ENCODE results near the gene CYP39A1. TPM values are rescaled to one million over a fixed set of nuclear protein-coding genes. Genes with fewer than 3 reads are reported as not detected.

Gene CYP39A1
- total RNA-seq, 1 donor from 2014 or later, result not detected

DNA sequence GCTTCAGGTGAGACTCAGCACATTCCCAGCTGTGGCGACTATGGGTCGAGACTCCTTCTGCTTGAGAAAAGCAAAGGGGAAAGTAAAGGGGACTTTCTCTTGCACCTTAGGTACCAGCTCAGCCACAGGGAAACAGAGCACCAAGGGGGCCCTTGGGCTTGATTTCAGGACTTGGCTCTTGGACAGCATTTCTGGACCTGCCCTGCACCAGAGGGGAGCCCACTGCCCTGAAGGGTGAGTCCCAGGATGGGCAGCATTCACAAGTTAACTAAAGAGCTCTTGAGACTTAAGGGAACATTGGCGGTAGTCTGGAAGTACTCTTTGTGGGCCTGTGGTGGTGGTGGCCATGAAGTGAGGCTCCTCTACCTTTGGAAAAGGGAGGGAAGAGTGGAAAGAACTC, 111.1 kb downstream of the CYP39A1 start:
- no peak for DNase-seq
- Mint-ChIP-seq H3K27ac (no peak overlapping the region), H3K27me3 (no peaks in the 10 kb centered on the region), H3K4me3 (no peak overlapping the region), H3K4me1 (no peaks in the 10 kb centered on the region), H3K9me3 (no peaks in the 10 kb centered on the region), H3K36me3 (ENCODE audit: low read depth) (no peaks in the 10 kb centered on the region)
- intact Hi-C loops (cut with micrococcal nuclease), result no loop called here

DNA sequence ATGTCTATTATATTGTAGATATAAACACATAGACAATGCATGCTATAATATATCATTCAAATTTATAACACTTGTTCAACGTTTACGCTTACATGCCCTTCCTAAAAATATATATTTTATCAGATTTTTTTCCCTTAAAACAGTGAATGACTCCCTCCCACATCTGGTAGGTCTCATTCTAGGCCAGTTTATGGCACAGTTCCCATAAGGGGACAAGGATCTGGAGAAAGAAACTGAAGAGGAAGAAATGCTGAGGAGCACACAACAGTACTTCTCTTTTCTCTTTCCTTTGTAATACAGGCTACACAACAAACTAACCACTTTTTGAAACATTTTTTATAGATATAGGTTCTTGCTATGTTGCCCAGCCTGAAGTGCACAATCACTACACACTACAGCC, 112.8 kb downstream of the CYP39A1 start:
- H3K36me3 Mint-ChIP-seq (ENCODE audit: low read depth), result no peaks in the 10 kb centered on the region
- H3K4me3 Mint-ChIP-seq, result no peak overlapping the region
- no peaks in the 10 kb centered on the region for H3K27me3 Mint-ChIP-seq

DNA sequence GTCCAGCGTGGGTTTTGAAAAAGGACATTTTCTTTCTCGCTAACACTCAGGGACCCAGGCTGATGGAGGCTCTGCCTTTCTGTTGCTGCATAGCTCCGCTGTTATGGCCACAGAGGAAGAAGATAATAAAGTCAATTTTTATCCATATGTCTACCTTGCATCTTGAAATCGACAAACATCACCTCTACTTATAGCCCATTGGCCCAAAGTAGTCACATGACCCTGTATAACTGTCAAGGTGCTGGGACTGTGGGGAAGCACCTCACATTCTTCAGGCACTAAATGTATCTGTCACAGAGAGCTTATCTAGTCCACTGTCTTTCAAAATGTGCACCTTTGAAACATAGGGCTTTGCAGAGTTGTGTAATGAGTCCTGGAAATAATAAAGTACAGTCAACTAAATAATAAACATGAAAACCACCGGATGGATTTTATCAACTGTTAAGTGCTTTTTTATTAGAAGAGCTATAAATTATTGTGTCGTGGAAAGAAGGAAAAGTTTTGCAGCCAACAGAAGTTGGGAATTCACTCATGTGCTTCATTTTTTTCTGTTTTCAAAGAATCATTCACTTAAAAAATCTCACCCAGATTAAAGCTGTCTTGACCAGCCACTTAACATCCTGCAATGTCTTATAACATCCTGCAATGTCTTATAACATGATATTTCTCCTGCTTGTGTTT, 113.7 kb downstream of the CYP39A1 start:
- no peaks in the 10 kb centered on the region for H3K9me3 Mint-ChIP-seq
- no peaks in the 10 kb centered on the region for H3K36me3 Mint-ChIP-seq (ENCODE audit: low read depth)
- H3K27ac Mint-ChIP-seq, result no peak overlapping the region
- DNase-seq, result no peak
- H3K4me3 Mint-ChIP-seq, result no peak overlapping the region
- no peaks in the 10 kb centered on the region for H3K4me1 Mint-ChIP-seq
- no peaks in the 10 kb centered on the region for H3K27me3 Mint-ChIP-seq
- intact Hi-C loops (cut with micrococcal nuclease), result no loop called here

More for the DNA sequence above, 112.8 kb downstream of the CYP39A1 start:
- no peak for DNase-seq
- no peaks in the 10 kb centered on the region for H3K4me1 Mint-ChIP-seq
- H3K27ac Mint-ChIP-seq, result no peak overlapping the region
- intact Hi-C loops (cut with micrococcal nuclease), result no loop called here
- no peaks in the 10 kb centered on the region for H3K9me3 Mint-ChIP-seq

DNA sequence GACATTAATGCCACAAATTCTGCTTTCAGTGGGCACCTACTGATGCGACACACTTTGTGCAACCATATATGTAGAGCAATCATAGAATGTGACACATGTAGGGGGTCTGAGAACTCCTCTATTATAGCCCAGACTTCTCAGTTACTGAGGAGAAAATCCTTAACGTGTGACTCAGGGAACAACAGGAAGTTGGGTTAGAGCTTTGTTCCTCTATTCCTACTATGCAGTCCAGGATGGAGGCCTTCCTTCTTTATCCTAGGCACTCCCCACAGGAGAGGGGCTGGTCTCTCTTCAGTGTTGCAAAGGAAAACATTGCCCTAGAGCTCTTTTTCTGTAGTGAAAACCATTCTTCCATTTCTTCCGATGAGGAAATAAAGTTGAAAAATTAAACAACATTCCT, 121.7 kb downstream of the CYP39A1 start:
- no peak overlapping the region for H3K4me3 Mint-ChIP-seq
- intact Hi-C loops (cut with micrococcal nuclease), result no loop called here
- DNase-seq, result no peak
- H3K27ac Mint-ChIP-seq, result no peak overlapping the region
- H3K36me3 Mint-ChIP-seq (ENCODE audit: low read depth), result no peaks in the 10 kb centered on the region
- peaks cover 2% of the 10 kb centered on the region for H3K27me3 Mint-ChIP-seq
- no peaks in the 10 kb centered on the region for H3K9me3 Mint-ChIP-seq
- H3K4me1 Mint-ChIP-seq, result no peaks in the 10 kb centered on the region

DNA sequence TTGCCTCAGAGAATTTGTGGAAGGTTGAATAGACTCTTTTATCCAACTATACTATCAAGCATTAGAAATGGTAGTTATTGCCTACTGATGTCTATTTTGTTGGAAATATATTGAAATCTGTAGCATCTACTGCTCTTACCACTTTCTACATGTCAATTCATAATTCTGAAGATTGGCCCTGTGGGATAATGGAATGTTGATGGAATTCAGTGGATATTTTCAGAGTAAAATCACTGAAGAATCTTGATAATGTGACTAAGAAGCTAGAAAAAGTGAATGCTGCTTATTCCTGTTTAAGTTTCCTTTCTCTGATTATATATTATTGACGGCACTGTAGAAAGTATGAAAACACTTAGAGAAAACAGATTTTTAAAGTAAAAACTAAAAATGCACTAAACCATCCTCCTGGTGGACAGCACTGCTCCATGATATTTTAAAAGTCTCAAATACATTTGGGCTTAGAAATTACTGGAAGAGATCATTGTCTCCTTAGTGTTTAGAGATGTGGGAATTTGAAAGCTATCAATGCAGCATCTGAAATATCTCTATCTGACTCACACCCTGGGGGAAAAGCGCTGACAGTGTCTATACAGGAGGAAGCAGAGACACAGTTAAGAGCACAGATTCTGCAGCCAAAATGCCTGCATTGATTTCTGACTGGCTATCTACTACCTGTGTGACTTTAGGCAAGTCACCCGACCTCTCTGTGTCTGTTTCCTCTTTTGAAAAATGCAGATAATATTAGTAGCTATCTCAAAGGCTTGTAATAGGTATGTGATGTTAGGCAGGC, 123.5 kb downstream of the CYP39A1 start:
- H3K9me3 Mint-ChIP-seq, result no peaks in the 10 kb centered on the region
- H3K36me3 Mint-ChIP-seq (ENCODE audit: low read depth), result no peaks in the 10 kb centered on the region
- peaks cover 6% of the 10 kb centered on the region for H3K27me3 Mint-ChIP-seq
- H3K27ac Mint-ChIP-seq, result no peak overlapping the region
- intact Hi-C loops (cut with micrococcal nuclease), result no loop called here
- H3K4me3 Mint-ChIP-seq, result no peak overlapping the region
- no peak for DNase-seq
- H3K4me1 Mint-ChIP-seq, result no peaks in the 10 kb centered on the region

DNA sequence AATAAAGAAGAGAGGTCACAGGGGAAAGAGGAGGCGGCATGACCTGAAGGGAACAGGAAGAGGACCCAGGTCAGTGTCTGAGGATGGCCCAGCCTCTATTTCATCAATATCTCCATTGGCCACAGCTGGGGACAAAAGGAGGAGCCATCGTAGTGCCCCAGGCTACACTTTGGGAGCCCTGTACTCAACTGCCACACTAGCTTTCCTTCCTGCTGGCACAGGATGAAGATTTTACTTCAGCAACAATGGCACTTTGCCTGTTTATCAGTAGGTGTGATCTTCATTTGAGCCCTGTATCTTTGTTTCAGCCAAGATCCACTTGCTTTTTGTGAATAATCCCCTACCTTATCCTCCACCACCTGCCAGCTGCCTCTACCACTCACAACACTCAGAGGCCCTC, 126.0 kb downstream of the CYP39A1 start:
- intact Hi-C loops (cut with micrococcal nuclease), result no loop called here
- H3K9me3 Mint-ChIP-seq, result no peaks in the 10 kb centered on the region
- H3K4me1 Mint-ChIP-seq, result no peaks in the 10 kb centered on the region
- DNase-seq, result no peak
- H3K36me3 Mint-ChIP-seq (ENCODE audit: low read depth), result no peaks in the 10 kb centered on the region
- H3K4me3 Mint-ChIP-seq, result no peak overlapping the region
- no peak overlapping the region for H3K27ac Mint-ChIP-seq
- H3K27me3 Mint-ChIP-seq, result peaks cover 6% of the 10 kb centered on the region

DNA sequence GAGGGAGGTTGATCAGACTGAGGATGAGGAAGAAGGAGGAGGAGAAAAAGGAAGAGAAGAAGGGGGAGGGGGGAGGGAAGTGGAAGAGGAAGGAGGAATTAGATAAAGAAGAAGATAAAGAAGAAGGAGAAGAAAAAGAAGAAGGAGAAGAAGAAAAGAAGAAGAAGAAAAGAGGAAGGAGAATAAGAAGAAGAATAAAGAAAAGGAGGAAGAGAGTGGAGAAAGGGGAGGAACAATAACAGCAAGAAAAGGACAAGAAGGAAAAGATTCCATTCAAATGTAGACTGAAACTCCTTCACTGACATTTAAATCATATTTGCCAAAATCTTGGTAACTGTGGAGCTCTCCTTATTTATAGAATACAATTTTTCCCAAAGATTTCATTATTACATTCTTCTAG, 127.0 kb downstream of the CYP39A1 start:
- Mint-ChIP-seq H3K4me1 (no peaks in the 10 kb centered on the region), H3K27me3 (peaks cover 7% of the 10 kb centered on the region), H3K4me3 (no peak overlapping the region), H3K36me3 (ENCODE audit: low read depth) (no peaks in the 10 kb centered on the region), H3K27ac (no peak overlapping the region), H3K9me3 (no peaks in the 10 kb centered on the region)
- no peak for DNase-seq
- intact Hi-C loops (cut with micrococcal nuclease), result no loop called here

DNA sequence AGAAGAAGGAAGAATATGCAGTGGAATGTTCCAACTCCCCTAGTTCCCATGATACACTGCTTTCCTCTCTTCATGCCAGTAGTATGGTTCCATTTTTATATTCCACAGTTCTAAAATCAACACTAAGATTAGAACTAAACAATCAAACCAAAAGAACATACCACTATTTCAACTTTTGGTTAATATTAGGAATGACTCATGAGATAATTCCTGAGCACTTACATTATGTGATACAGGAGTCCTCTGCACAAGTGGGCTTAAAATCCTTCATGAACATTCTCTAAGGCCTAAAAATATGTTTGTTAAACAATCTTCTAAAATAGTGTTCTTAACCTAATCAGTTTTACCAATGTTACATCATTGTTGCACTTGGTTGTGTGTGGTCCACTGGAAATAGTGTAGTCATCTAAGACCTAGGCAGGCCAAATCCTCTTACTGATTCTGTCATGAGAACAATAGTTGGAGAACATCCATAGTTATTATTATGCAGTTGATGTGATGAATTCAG, 131.1 kb downstream of the CYP39A1 start:
- Mint-ChIP-seq H3K4me1 (no peaks in the 10 kb centered on the region), H3K4me3 (no peak overlapping the region), H3K27ac (no peak overlapping the region), H3K36me3 (ENCODE audit: low read depth) (no peaks in the 10 kb centered on the region), H3K27me3 (peaks cover 10% of the 10 kb centered on the region), H3K9me3 (no peaks in the 10 kb centered on the region)
- intact Hi-C loops (cut with micrococcal nuclease), result no loop called here
- no peak for DNase-seq

DNA sequence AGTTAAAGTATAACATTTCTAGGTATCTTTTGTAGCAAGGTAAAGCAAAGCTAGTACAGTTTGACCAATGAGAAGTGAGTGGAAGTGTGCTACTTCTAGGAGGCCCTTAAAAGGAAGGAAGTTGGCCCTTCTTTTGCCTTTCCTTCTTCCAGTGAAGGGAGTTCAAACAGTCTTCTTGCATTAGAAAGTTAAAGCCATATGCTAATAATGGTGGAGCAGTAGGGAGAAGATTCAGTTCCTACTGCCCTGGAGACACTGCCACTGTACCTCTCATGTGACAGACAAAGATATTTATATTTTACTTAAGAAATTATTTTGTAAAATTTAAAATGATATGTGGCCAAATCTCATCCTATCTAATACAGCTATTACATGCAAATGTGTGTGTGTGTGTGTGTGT, 135.4 kb downstream of the CYP39A1 start:
- no peak overlapping the region for H3K27ac Mint-ChIP-seq
- no peaks in the 10 kb centered on the region for H3K4me1 Mint-ChIP-seq
- intact Hi-C loops (cut with micrococcal nuclease), result no loop called here
- no peaks in the 10 kb centered on the region for H3K36me3 Mint-ChIP-seq (ENCODE audit: low read depth)
- H3K4me3 Mint-ChIP-seq, result no peak overlapping the region
- peaks cover 7% of the 10 kb centered on the region for H3K27me3 Mint-ChIP-seq
- H3K9me3 Mint-ChIP-seq, result no peaks in the 10 kb centered on the region
- no peak for DNase-seq

DNA sequence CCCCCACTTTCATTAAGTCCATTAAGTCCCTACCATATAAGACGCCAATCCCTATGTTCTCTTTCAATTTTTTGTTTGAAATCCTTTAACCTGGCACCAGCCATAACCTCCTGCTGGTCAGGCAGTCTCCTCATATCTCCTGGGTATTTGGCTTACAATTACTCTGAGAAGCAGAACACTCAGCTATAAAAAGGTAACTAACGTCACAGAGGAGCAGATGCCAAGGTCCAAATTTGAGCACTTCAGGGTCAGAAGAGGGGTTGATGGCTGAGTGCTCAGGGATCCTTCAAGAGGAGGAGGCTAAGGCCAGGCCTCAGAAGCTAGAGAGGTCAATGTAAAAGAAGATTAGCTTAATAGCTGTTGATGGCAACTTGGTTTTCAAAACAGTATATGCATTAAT, 139.1 kb downstream of the CYP39A1 start:
- Mint-ChIP-seq H3K9me3 (no peaks in the 10 kb centered on the region), H3K27ac (no peak overlapping the region), H3K27me3 (peaks cover 5% of the 10 kb centered on the region), H3K36me3 (ENCODE audit: low read depth) (no peaks in the 10 kb centered on the region), H3K4me3 (no peak overlapping the region), H3K4me1 (no peaks in the 10 kb centered on the region)
- no peak for DNase-seq
- intact Hi-C loops (cut with micrococcal nuclease), result no loop called here

DNA sequence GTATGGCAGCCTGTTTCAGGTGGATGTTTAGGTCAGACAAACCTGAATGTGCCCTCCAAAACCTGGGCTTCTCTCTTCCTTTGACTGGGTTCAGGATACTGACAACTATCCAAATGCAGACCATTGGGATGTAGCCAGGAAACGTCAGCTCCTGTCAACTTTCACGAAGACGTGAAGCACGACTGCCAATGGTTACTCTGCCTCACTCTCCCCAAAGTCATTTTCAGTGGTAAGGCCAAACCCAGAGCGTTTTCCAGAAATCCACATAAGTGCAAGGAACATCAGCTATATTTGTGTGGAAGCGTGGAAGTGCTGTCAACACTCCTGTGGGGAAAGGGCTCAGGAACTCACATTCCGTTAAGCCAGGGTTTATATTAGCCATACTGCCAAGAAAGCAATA, 141.3 kb downstream of the CYP39A1 start:
- H3K36me3 Mint-ChIP-seq (ENCODE audit: low read depth), result no peaks in the 10 kb centered on the region
- H3K27ac Mint-ChIP-seq, result no peak overlapping the region
- no peak overlapping the region for H3K4me3 Mint-ChIP-seq
- intact Hi-C loops (cut with micrococcal nuclease), result no loop called here
- peaks cover 2% of the 10 kb centered on the region for H3K27me3 Mint-ChIP-seq
- no peak for DNase-seq
- H3K9me3 Mint-ChIP-seq, result no peaks in the 10 kb centered on the region
- no peaks in the 10 kb centered on the region for H3K4me1 Mint-ChIP-seq

DNA sequence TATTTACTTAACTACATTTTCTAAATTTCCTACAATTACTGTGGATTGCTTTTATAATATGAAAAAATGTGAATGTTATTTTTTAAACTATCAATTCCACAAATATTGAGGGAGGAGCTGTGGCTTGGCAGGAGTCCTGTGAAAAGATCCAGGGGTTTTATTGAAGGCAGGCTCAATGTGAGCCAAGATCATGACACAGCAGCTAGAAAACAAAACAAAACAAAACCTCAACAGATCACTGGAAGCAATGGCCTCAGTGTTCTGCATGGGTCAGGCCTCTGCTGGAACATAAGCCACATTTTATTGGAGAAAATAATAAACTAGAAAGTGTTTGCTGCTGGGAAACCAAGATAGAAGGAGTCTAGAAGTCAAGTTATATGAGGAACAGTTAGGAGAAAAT, 142.0 kb downstream of the CYP39A1 start:
- Mint-ChIP-seq H3K9me3 (no peaks in the 10 kb centered on the region), H3K27ac (no peak overlapping the region), H3K4me3 (no peak overlapping the region), H3K27me3 (peaks cover 3% of the 10 kb centered on the region), H3K36me3 (ENCODE audit: low read depth) (no peaks in the 10 kb centered on the region), H3K4me1 (no peaks in the 10 kb centered on the region)
- intact Hi-C loops (cut with micrococcal nuclease), result no loop called here
- no peak for DNase-seq

DNA sequence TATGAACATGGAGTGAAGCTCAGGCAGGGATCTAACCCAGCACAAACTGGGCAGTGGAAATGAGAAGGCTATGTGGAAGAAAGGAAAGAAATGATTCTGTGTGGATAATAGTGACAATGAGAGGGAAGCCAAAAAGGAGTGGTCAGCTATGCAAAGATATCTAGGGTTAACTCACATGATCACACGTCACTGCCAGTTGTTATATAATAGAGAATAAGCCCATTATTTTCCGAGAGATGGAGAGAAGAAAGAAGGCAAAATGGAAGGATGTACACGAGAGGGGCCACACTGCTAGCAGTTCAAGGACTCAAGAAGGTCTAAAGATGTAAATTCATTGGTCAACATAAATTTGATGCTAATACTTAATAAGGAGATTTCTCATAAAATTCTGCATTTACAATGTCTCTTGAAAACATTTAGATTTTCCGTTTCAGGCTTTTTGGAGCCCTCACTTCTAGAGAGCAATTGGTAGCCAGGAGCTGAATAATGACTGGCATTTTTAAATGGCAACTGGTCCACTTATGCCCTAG, 142.6 kb downstream of the CYP39A1 start:
- intact Hi-C loops (cut with micrococcal nuclease), result no loop called here
- H3K36me3 Mint-ChIP-seq (ENCODE audit: low read depth), result no peaks in the 10 kb centered on the region
- no peaks in the 10 kb centered on the region for H3K4me1 Mint-ChIP-seq
- no peak overlapping the region for H3K4me3 Mint-ChIP-seq
- peaks cover 3% of the 10 kb centered on the region for H3K27me3 Mint-ChIP-seq
- no peaks in the 10 kb centered on the region for H3K9me3 Mint-ChIP-seq
- H3K27ac Mint-ChIP-seq, result no peak overlapping the region
- no peak for DNase-seq

DNA sequence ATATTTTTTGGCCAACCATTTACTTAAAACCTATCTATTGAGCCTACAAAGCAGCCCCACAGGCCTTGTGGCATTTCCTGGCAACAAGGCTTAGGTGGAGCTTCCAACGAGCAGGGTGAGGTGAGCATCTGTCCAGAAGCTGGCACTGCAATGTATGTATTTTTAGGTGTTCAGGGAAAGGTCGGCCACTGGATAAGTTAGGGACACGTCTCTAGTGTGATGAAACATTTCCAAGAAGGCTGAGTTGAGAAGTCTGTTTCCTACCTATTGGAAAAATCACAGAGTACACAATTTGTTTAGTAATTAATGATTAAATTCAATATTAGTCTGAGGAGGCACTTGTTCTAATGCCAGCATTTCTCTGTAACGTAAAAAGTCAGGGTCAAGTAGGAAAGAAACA, 143.6 kb downstream of the CYP39A1 start:
- H3K4me3 Mint-ChIP-seq, result no peak overlapping the region
- no peak for DNase-seq
- no peaks in the 10 kb centered on the region for H3K36me3 Mint-ChIP-seq (ENCODE audit: low read depth)
- intact Hi-C loops (cut with micrococcal nuclease), result no loop called here
- no peaks in the 10 kb centered on the region for H3K4me1 Mint-ChIP-seq
- H3K27ac Mint-ChIP-seq, result no peak overlapping the region
- peaks cover 3% of the 10 kb centered on the region for H3K27me3 Mint-ChIP-seq
- H3K9me3 Mint-ChIP-seq, result no peaks in the 10 kb centered on the region
